ENCODE measurements around the gene FLRT1. TPM values are rescaled to one million over a fixed set of nuclear protein-coding genes. Genes with fewer than 3 reads are reported as not detected.

FLRT1 gene
- total RNA-seq, 1 experiment from 2014 or later: 0.31 TPM

GRCh38 chr11:64001484-64002420, 34.0 kb upstream of the FLRT1 start:
- Mint-ChIP-seq H3K27ac (no peak overlapping the region), H3K4me3 (peak overlapping the region in 1 of 2 experiments; percentile 40; a peak in 2 of 5 replicates), H3K9me3 (no peaks in the 10 kb centered on the region)

More at GRCh38 chr11:64001484-64002420, 34.0 kb upstream of the FLRT1 start:
- H3K9me3 ChIP-seq (ENCODE audit: control insufficient read depth, low read depth, low read length): no peaks in the 10 kb centered on the region
- WGBS (ENCODE audit: extremely low coverage, insufficient read length, low lambda C conversion rate): no CpG with 5 or more reads among the region's 23 CpGs
- H3K79me2 ChIP-seq (ENCODE audit: insufficient read depth, low read length): no peaks in the 10 kb centered on the region
- no peak overlapping the region for H3K27ac ChIP-seq (ENCODE audit: insufficient read length, low read depth, low read length)
- no peak overlapping the region for H3K4ac ChIP-seq (ENCODE audit: low read depth, low read length)
- H3K9ac ChIP-seq (ENCODE audit: extremely low read depth, insufficient read length, low read length): no peak overlapping the region
- H4K8ac ChIP-seq (replicated peaks; ENCODE audit: insufficient read length, low read depth, low read length): no peak overlapping the region
- no peaks in the 10 kb centered on the region for H4K20me1 ChIP-seq (ENCODE audit: control insufficient read depth, insufficient read depth, insufficient read length)
- no peak overlapping the region for H3K14ac ChIP-seq (ENCODE audit: insufficient read depth, low read length)
- no peak overlapping the region for H2BK120ac ChIP-seq (ENCODE audit: low read depth, low read length, poor library complexity, severe bottlenecking)
- no peak overlapping the region for H3K23ac ChIP-seq (ENCODE audit: insufficient read length, low read depth, low read length)
- no peak overlapping the region for H2AK5ac ChIP-seq (ENCODE audit: insufficient read length, low read length)
- H2BK5ac ChIP-seq (ENCODE audit: insufficient read length, low read length): no peak overlapping the region
- H3K79me1 ChIP-seq (ENCODE audit: insufficient read depth, low read depth, low read length, poor library complexity, severe bottlenecking): no peaks in the 10 kb centered on the region
- no peak overlapping the region for H2BK12ac ChIP-seq (ENCODE audit: insufficient read length, low read depth, low read length)
- DNase-seq: no peak
- H4K5ac ChIP-seq (ENCODE audit: insufficient read length, low read depth, low read length): no peak overlapping the region
- no peak overlapping the region for H2BK15ac ChIP-seq (ENCODE audit: low read depth, low read length)
- H2AFZ ChIP-seq (ENCODE audit: low read length): no peak overlapping the region
- Mint-ChIP-seq H3K27me3 (ENCODE audit: low read depth) (peaks cover 55% of the 10 kb centered on the region), H3K36me3 (ENCODE audit: insufficient read depth in 1 of 3, low read depth in 3 of 3) (peaks cover 7 to 16% (median 14%) of the 10 kb centered on the region in 3 experiments), H3K4me1 (peaks cover 9 to 24% of the 10 kb centered on the region in 2 experiments)
- H3K23me2 ChIP-seq (ENCODE audit: insufficient read length, low read depth, low read length, poor library complexity, severe bottlenecking): peaks cover 11% of the 10 kb centered on the region
- no peak overlapping the region for H2BK20ac ChIP-seq (ENCODE audit: low read depth, low read length, poor library complexity, severe bottlenecking)
- no peaks in the 10 kb centered on the region for H3K4me1 ChIP-seq (ENCODE audit: insufficient read depth, low read length)
- TF ChIP-seq CTCF (conservative IDR thresholded peaks at IDR 0.05): no peak
- H3K56ac ChIP-seq (ENCODE audit: insufficient read length, low read depth, low read length): no peak overlapping the region
- no peak overlapping the region for H4K91ac ChIP-seq (ENCODE audit: insufficient read length, low read depth, low read length)
- no peak overlapping the region for H3K18ac ChIP-seq (ENCODE audit: insufficient read length, low read depth, low read length)
- H3T11ph ChIP-seq (ENCODE audit: low read length): no peak overlapping the region
- H3K27me3 ChIP-seq (ENCODE audit: insufficient read depth, low read length): peaks cover 15% of the 10 kb centered on the region; the same call in 1 of the 2 replicates
- no peak overlapping the region for H3K4me2 ChIP-seq (ENCODE audit: insufficient read depth, insufficient read length, low read length)

Data from H9 (cell line).